K562 (cell line): ENCODE data around the gene CBX4. TPM values are rescaled to one million over a fixed set of nuclear protein-coding genes. Genes with fewer than 3 reads are reported as not detected.

ENCODE experiments used
- CBX5 ChIP-seq: IDR thresholded peaks from 2 replicates; pipeline ENCODE4 v1.6.1; 2014; ENCODE audit warnings: low read depth, borderline replicate concordance
- FOXA1 ChIP-seq: fragments of 450-650 bp; IDR thresholded peaks from 2 replicates; pipeline ENCODE4 v1.6.1; 2016; ENCODE audit warnings: mild to moderate bottlenecking, borderline replicate concordance
- MAZ ChIP-seq, 2 experiments: fragments of 450-650 bp in 1 of 2; sonication (generic) in 1 of 2; formaldehyde crosslinking; IDR thresholded peaks in 1 of 2; conservative IDR thresholded peaks in 1 of 2; 2 replicates each; pipeline versions ENCODE4 v1.4.0 to v1.5.0; 2020; ENCODE audit warnings: mild to moderate bottlenecking in 1 of 2, missing genetic modification reagents in 1 of 2
- MGA ChIP-seq: fragments of 450-650 bp; IDR thresholded peaks from 2 replicates; pipeline ENCODE4 v1.6.1; 2016; ENCODE audit warnings: mild to moderate bottlenecking, moderate library complexity
- MNT ChIP-seq, 2 experiments: fragments of 450-650 bp; conservative IDR thresholded peaks; 2 replicates each; pipeline ENCODE4 v1.6.1; 2017; ENCODE audit warnings: mild to moderate bottlenecking in 2 of 2, moderate library complexity in 2 of 2
- NCOA1 ChIP-seq: fragments of 450-650 bp; IDR thresholded peaks from 2 replicates; pipeline ENCODE4 v1.6.1; 2016; ENCODE audit warnings: low read depth
- NR1H2 ChIP-seq: sonication (generic); formaldehyde crosslinking; IDR thresholded peaks from 2 replicates; pipeline ENCODE4 v1.4.0; 2020; ENCODE audit warnings: mild to moderate bottlenecking, missing genetic modification reagents
- RCOR1 ChIP-seq, 2 experiments: IDR thresholded peaks; 2 replicates each; pipeline ENCODE4 v1.6.1; 2012; ENCODE audit warnings: low read depth in 2 of 2, low read length in 2 of 2, borderline replicate concordance in 1 of 2, improper control_type of control experiment in 1 of 2
- SMAD1 ChIP-seq: fragments of 150-350 bp; IDR thresholded peaks from 2 replicates; pipeline ENCODE4 v1.6.1; 2014; ENCODE audit warnings: low read length, low read depth; ENCODE audit not compliant: partially characterized antibody
- SMC3 ChIP-seq: conservative IDR thresholded peaks from 2 replicates; pipeline ENCODE4 v1.6.1; 2011; ENCODE audit warnings: low read depth, low read length, improper control_type of control experiment; ENCODE audit not compliant: insufficient read depth
- SNAPC5 ChIP-seq: fragments of 250-450 bp; sonication (Bioruptor Pico); IDR thresholded peaks from 2 replicates; pipeline ENCODE4 v1.8.0; 2021; ENCODE audit warnings: moderate library complexity, mild to moderate bottlenecking, inconsistent platforms
- ZBTB1 ChIP-seq: sonication (generic); formaldehyde crosslinking; IDR thresholded peaks from 2 replicates; pipeline ENCODE4 v1.8.1; 2023; ENCODE audit warnings: missing genetic modification reagents, low read depth, mild to moderate bottlenecking, borderline replicate concordance
- ZNF444 ChIP-seq: fragments of 250-450 bp; sonication (Bioruptor Pico); IDR thresholded peaks from 2 replicates; pipeline ENCODE4 v1.4.0; 2020; ENCODE audit warnings: mild to moderate bottlenecking, moderate library complexity
- ZNF584 ChIP-seq: fragments of 200-800 bp; sonication (Bioruptor generic); IDR thresholded peaks from 2 replicates; pipeline ENCODE4 v1.6.1; 2016; ENCODE audit warnings: low read depth, mild to moderate bottlenecking, missing genetic modification characterization, missing compliant biosample characterization
- polyA plus RNA-seq, 8 experiments: library from polyadenylated mRNA; depleted of rRNA in 4 of 8; stranded (reverse) in 5 of 8; unstranded in 3 of 8; fragments of >200 nt; fragmentation: Nextera tagmentation in 2 of 8; fragmentation: Illumina TruSeq in 1 of 8; extraction: Ambion mirVana in 2 of 8; extraction: Trizol in 1 of 8; gene quantifications; 2 replicates each; pipeline versions ENCODE4 v1.2.1 to v1.2.3, GENCODE V29; 2011 to 2014; ENCODE audit warnings: inconsistent platforms in 1 of 8, missing spikeins in 1 of 8
- total RNA-seq, 7 experiments: library from RNA; depleted of rRNA in 6 of 7; stranded (reverse); fragments of >200 nt in 6 of 7; fragmentation: Illumina TruSeq in 2 of 7; extraction: Trizol in 2 of 7; gene quantifications; 2 replicates each; pipeline versions ENCODE4 v1.2.1 to v1.2.3, GENCODE V29; 2011 to 2021; ENCODE audit warnings: low replicate concordance in 1 of 7

Gene CBX4
- total and polyA plus RNA-seq, 9 of the 15 experiments (the other 6 are each of a cell fraction or from before 2014, with no cell fraction given), result 0.98 to 50.5 (median 10.0) TPM

GRCh38 chr17:79833744-79834564, 5.3 kb downstream of the CBX4 start (continued):
- TF ChIP-seq MGA, result peak; percentile 42; the same call in 1 of the 2 replicates
- TF ChIP-seq SNAPC5, result no peak
- no peak for TF ChIP-seq SMC3
- TF ChIP-seq MNT (conservative IDR thresholded peaks at IDR 0.05), result 0 out of 4 replicates have a peak, but pooled peaks of 1 of the 2 experiments have one; percentile 36
- no peak for TF ChIP-seq NCOA1
- no peak for TF ChIP-seq ZNF444 (CRISPR knock-in tag)
- peak; percentile 89 for TF ChIP-seq ZBTB1 (CRISPR knock-in tag)
- no peak for TF ChIP-seq RCOR1 (IDR thresholded peaks at IDR 0.05; ENCODE audit: borderline replicate concordance in 1 of 2, low read depth in 2 of 2, low read length in 2 of 2)
- no peak; the same call in 1 of the 2 replicates for TF ChIP-seq NR1H2
- TF ChIP-seq FOXA1, result no peak
- TF ChIP-seq MAZ (CRISPR knock-in tag; conservative IDR thresholded peaks at IDR 0.05 in 1 of 2, IDR thresholded peaks at IDR 0.05 in 1 of 2), result peak; percentile 20 to 41; a peak in 2 of 4 replicates
- no peak for TF ChIP-seq ZNF584
- no peak for TF ChIP-seq SMAD1
- no peak for TF ChIP-seq CBX5
